ENCODE measurements around the gene KIAA1958. TPM values are rescaled to one million over a fixed set of nuclear protein-coding genes. Genes with fewer than 3 reads are reported as not detected.

Gene KIAA1958
- total RNA-seq, 4 donors from 2014 or later, result 2.7 to 5.7 (median 5.2) TPM

DNA sequence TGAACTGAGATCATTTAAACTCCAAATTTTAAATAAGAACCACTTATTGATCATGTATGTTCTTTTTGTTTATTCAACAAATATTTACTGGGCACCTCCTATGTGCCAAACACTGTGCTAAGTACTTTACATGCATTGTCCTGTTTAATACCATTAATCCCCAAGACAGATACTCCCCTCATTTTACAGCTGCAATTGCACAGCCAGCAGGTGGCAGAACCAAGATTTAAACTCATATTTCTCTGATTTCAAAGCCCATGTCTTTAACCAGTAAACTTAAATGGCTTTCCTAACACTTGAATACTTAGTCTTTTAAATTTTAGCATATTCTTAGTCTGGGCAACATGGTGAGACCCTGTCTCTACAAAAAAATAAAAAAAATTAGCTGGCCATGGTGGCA, 43.4 kb upstream of the KIAA1958 start:
- intact Hi-C loops (cut with DNase I), result no loop called here
- no peaks in the 10 kb centered on the region for H3K27me3 ChIP-seq
- H3K4me3 ChIP-seq, result no peak overlapping the region
- H3K36me3 ChIP-seq, result peaks cover 0 to 54% (median 0%) of the 10 kb centered on the region in 3 donors
- no peak overlapping the region for H3K27ac ChIP-seq
- TF ChIP-seq CTCF (IDR thresholded peaks at IDR 0.05) (peak in 5 of 6 experiments; percentile 20 to 57 (median 35)), POLR2A (IDR thresholded peaks at IDR 0.05) (no peak)
- no peaks in the 10 kb centered on the region for H3K9me3 ChIP-seq
- peaks cover 0 to 25% (median 4%) of the 10 kb centered on the region in 3 donors for H3K4me1 ChIP-seq
- no peak for DNase-seq

GRCh38 chr9:112443636-112444035, 43.0 kb upstream of the KIAA1958 start:
- Histone ChIP-seq H3K4me1 (peaks cover 0 to 25% (median 4%) of the 10 kb centered on the region in 3 donors), H3K4me3 (no peak overlapping the region), H3K36me3 (peaks cover 0 to 52% (median 0%) of the 10 kb centered on the region in 3 donors), H3K27me3 (no peaks in the 10 kb centered on the region), H3K9me3 (no peaks in the 10 kb centered on the region), H3K27ac (no peak overlapping the region)
- TF ChIP-seq CTCF (IDR thresholded peaks at IDR 0.05) (no peak), POLR2A (IDR thresholded peaks at IDR 0.05) (no peak)
- DNase-seq, result no peak
- intact Hi-C loops (cut with DNase I), result no loop called here
- 73 to 75% methylated on average over 1 of the region's 1 CpG for WGBS, 2 donors

DNA sequence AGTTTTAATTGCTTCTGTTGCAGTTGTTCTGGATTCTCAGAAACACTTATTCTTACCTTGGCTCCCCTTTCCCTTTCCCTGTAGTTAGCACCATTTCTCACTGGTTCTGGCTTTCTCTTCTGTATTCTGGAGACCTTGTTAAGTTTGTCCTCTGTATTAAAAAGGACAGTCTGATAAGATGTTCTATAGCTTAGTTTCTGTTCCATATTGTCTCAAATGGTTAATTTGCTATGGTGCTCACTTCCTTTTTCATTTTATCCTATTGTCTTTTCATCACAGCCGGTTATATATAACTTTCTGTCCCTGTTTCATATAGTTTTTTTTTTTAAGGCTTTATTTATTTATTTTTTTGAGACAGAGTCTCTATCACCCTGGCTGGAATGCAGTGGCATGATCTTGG, 41.4 kb upstream of the KIAA1958 start:
- Histone ChIP-seq H3K27ac (no peak overlapping the region), H3K9me3 (no peaks in the 10 kb centered on the region), H3K36me3 (peaks cover 0 to 39% (median 0%) of the 10 kb centered on the region in 3 donors), H3K4me3 (no peak overlapping the region), H3K27me3 (no peaks in the 10 kb centered on the region), H3K4me1 (peaks cover 0 to 18% (median 4%) of the 10 kb centered on the region in 3 donors)
- intact Hi-C loops (cut with DNase I), result no loop called here
- DNase-seq, result no peak
- 29 to 33% methylated on average over 1 of the region's 1 CpG for WGBS, 2 donors
- TF ChIP-seq POLR2A (IDR thresholded peaks at IDR 0.05), result no peak

GRCh38 chr9:112446080-112446479, 40.5 kb upstream of the KIAA1958 start:
- no peak overlapping the region for H3K27ac ChIP-seq
- intact Hi-C loops (cut with DNase I), result no loop called here

DNA sequence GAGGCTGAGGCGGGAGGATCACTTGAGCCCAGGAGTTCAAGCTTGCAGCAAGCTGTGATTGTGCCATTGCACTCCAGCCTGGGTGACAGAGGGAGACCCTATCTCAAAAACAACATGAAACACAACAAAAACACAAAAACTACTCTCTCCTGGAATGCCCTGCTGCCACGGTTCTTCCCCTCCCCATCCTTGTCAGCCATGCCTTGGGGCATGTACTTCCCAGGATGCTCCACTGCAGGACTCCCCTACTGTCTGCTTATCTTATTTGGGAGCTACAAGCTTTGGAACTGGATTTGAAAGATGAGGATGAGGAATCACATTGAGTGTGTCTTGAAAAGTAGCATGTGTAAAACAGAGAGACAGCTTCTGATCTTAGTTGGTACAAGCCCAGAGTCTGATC, 40.1 kb upstream of the KIAA1958 start:
- H3K27ac ChIP-seq, result peak overlapping the region in 1 of 4 donors; percentile 31
- WGBS, 2 donors, result 67 to 70% methylated on average over 1 to 2 of the region's 2 CpGs
- H3K36me3 ChIP-seq, result peaks cover 0 to 26% (median 0%) of the 10 kb centered on the region in 3 donors
- TF ChIP-seq CTCF (IDR thresholded peaks at IDR 0.05), result no peak
- TF ChIP-seq POLR2A (IDR thresholded peaks at IDR 0.05), result no peak
- intact Hi-C loops (cut with DNase I), result no loop called here
- no peaks in the 10 kb centered on the region for H3K9me3 ChIP-seq
- no peak for DNase-seq
- H3K27me3 ChIP-seq, result no peaks in the 10 kb centered on the region
- H3K4me1 ChIP-seq, result peaks cover 0 to 18% (median 4%) of the 10 kb centered on the region in 3 donors
- no peak overlapping the region for H3K4me3 ChIP-seq

More at GRCh38 chr9:112446080-112446479, 40.5 kb upstream of the KIAA1958 start:
- Histone ChIP-seq H3K9me3 (no peaks in the 10 kb centered on the region), H3K27me3 (no peaks in the 10 kb centered on the region), H3K36me3 (peaks cover 0 to 31% (median 0%) of the 10 kb centered on the region in 3 donors), H3K4me1 (peaks cover 0 to 18% (median 4%) of the 10 kb centered on the region in 3 donors), H3K4me3 (no peak overlapping the region)
- no peak for TF ChIP-seq CTCF (IDR thresholded peaks at IDR 0.05)
- TF ChIP-seq POLR2A (IDR thresholded peaks at IDR 0.05), result no peak
- DNase-seq, result no peak
- 100% methylated on average over 2 of the region's 2 CpGs; no CpG with 5 or more reads in 1 of the 2 donors for WGBS, 2 donors

Data from esophagus squamous epithelium (tissue), 5 donors.